ENCODE measurements around the gene UBE2O. TPM values are rescaled to one million over a fixed set of nuclear protein-coding genes. Genes with fewer than 3 reads are reported as not detected.

UBE2O gene
- total RNA-seq, 1 experiment from 2014 or later: 52.6 TPM

- Histone ChIP-seq H4K5ac (ENCODE audit: insufficient read length, low read depth, low read length) (no peak overlapping the region), H2BK5ac (ENCODE audit: insufficient read length, low read length) (no peak overlapping the region), H3K9me3 (ENCODE audit: control insufficient read depth, low read depth, low read length) (no peaks in the 10 kb centered on the region), H3K56ac (ENCODE audit: insufficient read length, low read depth, low read length) (no peak overlapping the region), H3K14ac (ENCODE audit: insufficient read depth, low read length) (no peak overlapping the region; the same call in 1 of the 2 replicates), H4K8ac (replicated peaks; ENCODE audit: insufficient read length, low read depth, low read length) (no peak overlapping the region), H2BK20ac (ENCODE audit: low read depth, low read length, poor library complexity, severe bottlenecking) (no peak overlapping the region), H3K18ac (ENCODE audit: insufficient read length, low read depth, low read length) (no peak overlapping the region), H3T11ph (ENCODE audit: low read length) (no peak overlapping the region), H4K91ac (ENCODE audit: insufficient read length, low read depth, low read length) (no peak overlapping the region), H2BK12ac (ENCODE audit: insufficient read length, low read depth, low read length) (no peak overlapping the region), H3K23me2 (ENCODE audit: insufficient read length, low read depth, low read length, poor library complexity, severe bottlenecking) (no peaks in the 10 kb centered on the region), H3K79me1 (ENCODE audit: insufficient read depth, low read depth, low read length, poor library complexity, severe bottlenecking) (peaks cover 2% of the 10 kb centered on the region), H3K27ac (ENCODE audit: insufficient read length, low read depth, low read length) (no peak overlapping the region), H2AFZ (ENCODE audit: low read length) (no peak overlapping the region), H2AK5ac (ENCODE audit: insufficient read length, low read length) (no peak overlapping the region), H3K4me1 (ENCODE audit: insufficient read depth, low read length) (peaks cover 3% of the 10 kb centered on the region; the same call in 1 of the 2 replicates), H3K4me2 (ENCODE audit: insufficient read depth, insufficient read length, low read length) (no peak overlapping the region), H3K27me3 (ENCODE audit: insufficient read depth, low read length) (no peaks in the 10 kb centered on the region), H4K20me1 (ENCODE audit: control insufficient read depth, insufficient read depth, insufficient read length) (no peaks in the 10 kb centered on the region), H2BK15ac (ENCODE audit: low read depth, low read length) (no peak overlapping the region), H2BK120ac (ENCODE audit: low read depth, low read length, poor library complexity, severe bottlenecking) (no peak overlapping the region), H3K4ac (ENCODE audit: low read depth, low read length) (no peak overlapping the region), H3K9ac (ENCODE audit: extremely low read depth, insufficient read length, low read length) (no peak overlapping the region), H3K23ac (ENCODE audit: insufficient read length, low read depth, low read length) (no peak overlapping the region), H3K79me2 (ENCODE audit: insufficient read depth, low read length) (peaks cover 18% of the 10 kb centered on the region)
- no peak for DNase-seq
- Mint-ChIP-seq H3K4me3 (no peak overlapping the region), H3K27ac (peak overlapping the region; percentile 16 to 68 (median 50); a peak in 5 of 7 replicates), H3K4me1 (peaks cover 19 to 25% of the 10 kb centered on the region in 2 experiments), H3K27me3 (ENCODE audit: low read depth) (no peaks in the 10 kb centered on the region), H3K9me3 (peaks cover 0 to 2% of the 10 kb centered on the region in 2 experiments; a peak in 1 of 5 replicates), H3K36me3 (ENCODE audit: insufficient read depth in 1 of 3, low read depth in 3 of 3) (peaks cover 3 to 23% (median 15%) of the 10 kb centered on the region in 3 experiments; a peak in 6 of 7 replicates)
- no CpG with 5 or more reads among the region's 10 CpGs for WGBS (ENCODE audit: extremely low coverage, insufficient read length, low lambda C conversion rate)
- TF ChIP-seq CTCF (conservative IDR thresholded peaks at IDR 0.05): no peak
These were observed 32.5 kb downstream of the UBE2O start for GRCh38 chr17:76420356-76421043.
